GM19023 (cell line): Measurements from ENCODE around the gene U2AF2.

ENCODE experiments used
- ATAC-seq: cut with Tn5 transposase; IDR thresholded peaks from one replicate; pipeline ENCODE4 v1.9.1; 2021; ENCODE audit warnings: mild to moderate bottlenecking, moderate library complexity; ENCODE audit not compliant: unreplicated experiment

The U2AF2 gene

DNA sequence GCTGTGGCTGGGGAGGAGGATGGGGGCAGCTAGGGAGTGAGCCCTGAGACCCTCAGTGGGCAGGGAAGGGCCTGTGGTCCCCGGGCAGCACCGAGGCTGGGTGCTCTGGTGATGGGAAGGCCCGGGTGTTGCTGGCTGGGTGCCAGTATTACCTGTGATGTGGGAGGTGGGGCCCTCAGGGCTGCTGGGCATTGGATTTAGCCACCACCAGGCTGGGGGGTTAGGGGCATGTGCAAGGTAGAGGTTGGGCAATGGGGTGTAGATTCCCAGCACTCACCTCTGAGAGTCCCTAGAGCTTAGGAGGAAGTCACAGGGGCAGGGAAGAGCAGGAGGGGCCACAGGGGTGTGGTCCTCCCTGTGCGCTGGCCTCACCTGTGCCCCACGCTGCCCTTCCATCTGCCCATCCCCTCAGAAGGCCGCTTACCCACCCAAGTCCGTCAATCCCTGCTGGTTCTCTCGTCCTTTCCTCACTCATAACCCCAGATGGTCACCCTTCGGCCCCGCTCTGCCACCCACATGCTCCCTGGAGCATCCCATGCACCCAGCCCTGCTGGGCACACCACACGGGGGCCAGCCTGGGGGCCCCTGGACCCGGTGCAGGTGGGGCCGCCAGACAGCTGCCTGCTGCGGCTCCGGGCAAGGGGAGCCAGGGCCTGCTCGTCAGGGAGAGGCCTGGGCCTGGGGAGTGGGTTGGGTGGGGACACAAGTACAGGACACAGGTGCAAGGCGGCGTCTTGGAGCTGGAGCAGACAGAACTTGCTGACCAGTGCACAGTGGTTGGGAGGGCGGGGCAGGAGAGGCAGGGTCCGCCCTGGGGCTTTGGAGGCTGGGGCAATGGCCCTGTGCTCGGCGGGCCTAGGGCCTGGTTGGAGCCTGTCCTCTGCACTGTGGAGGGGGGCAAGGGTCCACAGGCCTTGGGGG is 32.7 kb downstream of the U2AF2 start:
- no peak for ATAC-seq

DNA sequence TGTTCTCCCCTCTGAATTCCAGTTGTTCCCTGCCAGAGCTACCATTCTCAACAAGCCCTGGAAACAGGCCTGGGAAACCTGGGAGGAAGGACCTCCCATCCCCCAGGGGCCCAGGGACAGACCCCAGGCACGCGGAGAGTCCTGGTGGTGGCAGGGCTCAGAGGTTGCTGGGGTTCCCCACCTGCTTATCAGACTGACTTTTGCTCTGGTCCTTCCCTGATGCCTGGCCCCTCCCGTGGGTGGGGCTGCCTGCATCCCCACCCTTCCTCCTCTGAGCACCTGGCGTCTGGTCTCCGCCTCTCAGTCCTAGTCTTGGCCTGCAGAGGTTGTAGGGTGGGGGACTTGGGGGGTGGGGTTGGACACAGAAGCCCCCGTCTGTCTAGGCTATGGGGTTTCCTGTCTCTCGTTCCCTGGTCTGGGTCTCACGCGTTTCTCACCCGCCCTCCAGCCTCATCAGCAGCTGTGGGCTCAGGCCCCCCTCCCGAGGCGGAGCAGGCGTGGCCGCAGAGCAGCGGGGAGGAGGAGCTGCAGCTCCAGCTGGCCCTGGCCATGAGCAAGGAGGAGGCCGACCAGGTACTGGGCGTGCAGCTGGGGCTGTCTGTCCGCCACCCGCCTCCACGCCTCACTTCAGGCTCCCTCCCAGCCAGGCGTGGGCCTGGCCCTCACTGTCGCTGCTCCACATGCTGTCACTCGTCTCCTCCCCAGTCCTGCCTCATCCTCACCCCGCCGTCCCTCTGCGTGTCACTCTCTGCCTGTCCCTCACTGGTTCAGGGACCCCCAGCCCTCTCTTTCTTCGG is 33.8 kb downstream of the U2AF2 start:
- no peak for ATAC-seq

- ATAC-seq, result no peak
These were observed 34.7 kb downstream of the U2AF2 start for GRCh38 chr19:55689411-55690108.

GRCh38 chr19:55690109-55690768 is 35.4 kb downstream of the U2AF2 start:
- ATAC-seq, result no peak

- ATAC-seq, result no peak
These were observed 36.1 kb downstream of the U2AF2 start for GRCh38 chr19:55690769-55691545.

- ATAC-seq, result no peak
These were observed 37.0 kb downstream of the U2AF2 start for GRCh38 chr19:55691561-55692481.

DNA sequence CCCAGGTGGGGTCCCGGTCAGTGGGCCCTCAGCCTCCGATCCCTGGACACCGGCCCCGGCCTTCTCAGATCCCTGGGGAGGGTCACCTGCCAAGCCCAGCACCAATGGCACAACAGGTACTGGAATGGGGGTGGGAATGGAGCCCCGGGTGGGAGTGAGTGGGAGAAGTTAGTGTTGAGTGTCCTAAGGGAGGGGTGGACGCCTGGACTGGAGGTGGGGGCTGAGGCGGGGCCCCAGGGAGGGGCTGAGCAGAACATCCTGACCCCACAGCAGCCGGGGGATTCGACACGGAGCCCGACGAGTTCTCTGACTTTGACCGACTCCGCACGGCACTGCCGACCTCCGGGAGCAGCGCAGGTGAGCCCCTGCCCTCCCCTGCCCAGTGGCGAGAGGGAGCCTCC is 37.8 kb downstream of the U2AF2 start:
- ATAC-seq, result no peak

GRCh38 chr19:55693336-55693974 is 38.6 kb downstream of the U2AF2 start:
- no peak for ATAC-seq

GRCh38 chr19:55694241-55694655 is 39.4 kb downstream of the U2AF2 start:
- ATAC-seq, result no peak

DNA sequence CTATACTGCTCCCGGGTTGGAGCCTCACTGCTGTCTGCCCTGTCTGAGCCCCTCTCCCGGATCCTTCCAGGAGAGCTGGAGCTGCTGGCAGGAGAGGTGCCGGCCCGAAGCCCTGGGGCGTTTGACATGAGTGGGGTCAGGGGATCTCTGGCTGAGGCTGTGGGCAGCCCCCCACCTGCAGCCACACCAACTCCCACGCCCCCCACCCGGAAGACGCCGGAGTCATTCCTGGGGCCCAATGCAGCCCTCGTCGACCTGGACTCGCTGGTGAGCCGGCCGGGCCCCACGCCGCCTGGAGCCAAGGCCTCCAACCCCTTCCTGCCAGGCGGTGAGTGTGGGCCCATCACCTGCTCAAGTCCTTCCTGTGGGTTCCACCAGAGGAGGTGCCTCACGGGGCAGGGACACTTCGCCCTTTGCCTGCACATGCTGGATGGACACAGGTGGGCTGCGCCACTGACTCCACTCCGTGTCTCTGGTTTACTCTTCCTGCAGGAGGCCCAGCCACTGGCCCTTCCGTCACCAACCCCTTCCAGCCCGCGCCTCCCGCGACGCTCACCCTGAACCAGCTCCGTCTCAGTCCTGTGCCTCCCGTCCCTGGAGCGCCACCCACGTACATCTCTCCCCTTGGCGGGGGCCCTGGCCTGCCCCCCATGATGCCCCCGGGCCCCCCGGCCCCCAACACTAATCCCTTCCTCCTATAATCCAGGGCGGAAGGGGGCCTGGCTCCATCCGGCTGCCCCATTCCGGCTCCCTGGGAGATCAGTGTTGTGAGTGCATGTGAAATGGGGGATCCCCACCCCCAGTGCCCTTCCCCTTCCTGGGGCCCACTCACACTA is 40.0 kb downstream of the U2AF2 start:
- ATAC-seq, result no peak

- ATAC-seq, result no peak
These were observed 40.9 kb downstream of the U2AF2 start for GRCh38 chr19:55695511-55696290.

DNA sequence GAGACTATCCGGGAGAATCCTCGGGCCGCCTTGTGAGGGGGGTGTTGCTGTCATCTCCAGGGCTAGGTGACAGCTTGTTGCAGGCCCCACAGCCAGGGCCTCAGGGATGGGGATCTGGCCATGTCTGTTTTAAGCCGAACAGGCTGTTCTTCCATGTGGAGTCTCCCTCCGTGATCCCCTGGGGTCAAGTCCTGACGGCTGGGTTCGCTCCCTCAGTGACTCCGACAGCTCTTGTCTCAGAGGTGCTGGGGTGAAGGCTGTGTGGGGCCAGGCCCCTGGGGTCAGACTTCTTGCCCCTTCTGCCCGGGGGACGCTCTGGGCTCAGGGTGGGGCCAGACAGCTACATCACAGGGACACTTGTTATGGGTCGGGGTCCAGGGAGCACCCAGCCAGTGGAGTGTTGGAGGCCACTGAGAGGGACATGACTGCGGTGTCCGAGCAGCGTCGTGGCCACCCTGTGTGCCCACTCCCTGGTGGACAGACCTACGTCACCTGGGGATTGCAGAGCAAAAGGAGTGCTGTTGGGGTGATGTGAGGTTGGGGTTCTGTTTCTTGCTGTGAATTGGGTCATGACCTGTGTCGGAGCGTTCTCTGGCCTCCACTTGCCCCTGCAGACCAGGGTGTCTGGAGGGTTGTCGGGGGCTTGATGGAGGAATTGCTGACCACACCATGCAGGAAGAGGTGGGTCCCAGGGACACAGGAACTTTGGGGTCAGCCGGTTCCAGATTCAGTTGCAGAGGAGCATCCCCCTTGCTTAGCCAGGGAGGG is 41.6 kb downstream of the U2AF2 start:
- no peak for ATAC-seq

- no peak for ATAC-seq
These were observed 42.2 kb downstream of the U2AF2 start for GRCh38 chr19:55697069-55697440.

DNA sequence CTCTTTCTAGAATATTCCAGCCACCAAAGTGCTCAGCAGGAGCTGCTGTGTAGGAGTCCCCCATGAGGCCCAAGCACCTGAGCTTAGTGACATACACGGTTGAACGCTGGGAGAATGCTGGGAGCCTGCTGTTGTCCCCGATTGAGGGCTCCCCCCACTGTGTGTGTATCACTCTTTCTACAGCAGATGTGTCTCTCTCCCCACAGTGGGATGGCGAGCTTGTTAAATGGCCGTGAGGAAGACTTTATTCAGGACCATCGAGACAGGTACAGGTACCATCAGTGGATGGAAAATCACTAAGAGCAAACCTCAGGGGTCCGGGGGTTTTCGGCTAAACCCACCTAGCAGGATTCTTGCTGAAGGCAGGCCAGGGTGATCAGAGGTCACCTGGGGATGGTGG is 42.9 kb downstream of the U2AF2 start:
- ATAC-seq, result no peak

DNA sequence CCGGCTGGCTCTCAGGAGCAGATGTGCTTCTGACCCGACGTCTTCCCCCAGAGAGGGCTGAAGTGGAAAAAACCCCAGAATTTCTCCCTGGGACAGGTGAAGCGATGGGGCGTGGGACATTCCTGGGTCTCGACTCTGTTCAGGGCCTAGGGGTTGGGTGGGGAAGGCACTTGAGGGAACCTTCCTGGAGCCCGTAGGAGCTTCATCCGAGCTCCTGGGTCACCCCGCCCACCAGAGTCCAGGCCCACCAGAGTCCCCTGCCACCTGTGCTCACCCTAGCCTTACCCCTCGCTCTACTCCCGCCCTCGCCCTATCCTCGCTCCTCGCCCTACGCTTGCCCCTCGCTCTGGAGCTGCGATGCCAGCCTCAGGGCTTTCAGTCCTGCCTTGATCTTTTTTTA is 43.4 kb downstream of the U2AF2 start:
- no peak for ATAC-seq

DNA sequence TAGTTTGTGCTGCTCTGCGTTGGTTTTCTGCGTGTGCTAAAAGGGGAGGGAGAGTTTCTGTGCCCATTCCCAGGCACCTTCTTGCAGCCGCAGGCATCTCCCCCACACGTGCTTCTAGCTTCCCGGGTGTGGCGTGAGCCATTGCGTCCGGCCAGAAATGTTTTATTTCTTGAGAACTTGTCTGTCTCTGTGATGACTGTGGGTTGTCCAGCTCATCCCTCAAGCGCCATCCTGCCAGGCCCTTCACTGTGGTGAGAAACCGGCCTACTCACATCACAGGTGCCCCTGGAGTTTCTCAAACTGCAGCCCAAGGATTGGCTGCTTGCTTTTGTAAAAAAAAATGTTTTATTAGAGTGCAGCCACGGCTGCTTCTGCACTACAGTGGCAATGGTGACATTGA is 44.4 kb downstream of the U2AF2 start:
- ATAC-seq, result no peak
